HEK293 (cell line): ENCODE data around the gene SYN1.

Experiments
- MYNN ChIP-seq: fragments of 450-650 bp; formaldehyde crosslinking; IDR thresholded peaks from 2 replicates; pipeline ENCODE4 v1.5.1; 2016; ENCODE audit warnings: missing biosample characterization, missing genetic modification characterization, borderline replicate concordance
- MZF1 ChIP-seq: fragments of 450-650 bp; formaldehyde crosslinking; IDR thresholded peaks from 2 replicates; pipeline ENCODE4 v1.5.1; 2017; ENCODE audit warnings: missing biosample characterization, missing genetic modification characterization, borderline replicate concordance
- SP7 ChIP-seq: fragments of 450-650 bp; formaldehyde crosslinking; IDR thresholded peaks from 2 replicates; pipeline ENCODE4 v1.5.1; 2016; ENCODE audit warnings: missing biosample characterization, missing genetic modification characterization
- ZNF324 ChIP-seq: fragments of 450-650 bp; formaldehyde crosslinking; IDR thresholded peaks from 2 replicates; pipeline ENCODE4 v1.5.1; 2016; ENCODE audit warnings: missing biosample characterization, missing genetic modification characterization
- ZNF530 ChIP-seq: fragments of 450-650 bp; formaldehyde crosslinking; IDR thresholded peaks from 2 replicates; pipeline ENCODE4 v1.5.1; 2016; ENCODE audit warnings: low read depth, missing biosample characterization, missing genetic modification characterization
- ZNF561 ChIP-seq: fragments of 450-650 bp; IDR thresholded peaks from 2 replicates; pipeline ENCODE4 v1.5.1; 2018; ENCODE audit warnings: missing biosample characterization, missing genetic modification characterization, borderline replicate concordance
- ZNF768 ChIP-seq: fragments of 450-650 bp; formaldehyde crosslinking; IDR thresholded peaks from 2 replicates; pipeline ENCODE4 v1.5.1; 2018; ENCODE audit warnings: missing biosample characterization, mild to moderate bottlenecking, missing genetic modification characterization
- ZNF776 ChIP-seq: fragments of 450-650 bp; formaldehyde crosslinking; IDR thresholded peaks from 2 replicates; pipeline ENCODE4 v1.5.0; 2017; ENCODE audit warnings: missing biosample characterization, missing genetic modification characterization, borderline replicate concordance
- TF ChIP-seq, protein P1 (sequence below): fragments of 450-650 bp; formaldehyde crosslinking; IDR thresholded peaks from 2 replicates; pipeline ENCODE4 v1.5.1; 2016; ENCODE audit warnings: missing biosample characterization, missing genetic modification characterization
- TF ChIP-seq, protein P2 (sequence below): fragments of 450-650 bp; formaldehyde crosslinking; IDR thresholded peaks from 2 replicates; pipeline ENCODE4 v1.5.1; 2016; ENCODE audit warnings: missing biosample characterization, missing genetic modification characterization

DNA sequence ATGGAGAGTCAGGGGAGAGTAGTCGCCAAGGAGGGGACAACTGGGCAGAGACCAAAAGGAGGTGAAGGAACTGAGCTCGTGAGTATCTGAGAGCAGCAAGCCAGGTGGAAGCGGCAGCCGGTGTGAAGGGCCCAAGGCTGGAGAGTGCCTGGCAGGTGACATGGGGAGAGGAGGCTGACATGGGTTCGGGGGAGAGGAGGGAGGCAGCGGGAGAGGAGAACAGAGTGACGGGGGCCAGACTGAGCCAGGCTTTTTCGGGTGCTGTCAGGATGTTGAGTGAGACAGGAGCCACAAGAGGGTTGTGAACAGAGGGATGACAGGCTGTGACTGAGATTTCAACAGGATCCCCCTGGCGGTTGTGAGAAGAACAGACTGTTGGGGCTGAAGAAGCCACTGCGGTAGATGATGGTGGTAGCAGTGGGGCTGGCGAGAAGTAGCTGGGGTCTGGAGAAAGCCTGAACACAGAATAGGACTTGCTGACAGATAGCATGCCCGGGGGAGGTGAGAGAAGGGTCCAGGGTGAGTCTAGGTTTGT lies 25.0 kb upstream of the SYN1 start:
- TF ChIP-seq, protein P1, sequence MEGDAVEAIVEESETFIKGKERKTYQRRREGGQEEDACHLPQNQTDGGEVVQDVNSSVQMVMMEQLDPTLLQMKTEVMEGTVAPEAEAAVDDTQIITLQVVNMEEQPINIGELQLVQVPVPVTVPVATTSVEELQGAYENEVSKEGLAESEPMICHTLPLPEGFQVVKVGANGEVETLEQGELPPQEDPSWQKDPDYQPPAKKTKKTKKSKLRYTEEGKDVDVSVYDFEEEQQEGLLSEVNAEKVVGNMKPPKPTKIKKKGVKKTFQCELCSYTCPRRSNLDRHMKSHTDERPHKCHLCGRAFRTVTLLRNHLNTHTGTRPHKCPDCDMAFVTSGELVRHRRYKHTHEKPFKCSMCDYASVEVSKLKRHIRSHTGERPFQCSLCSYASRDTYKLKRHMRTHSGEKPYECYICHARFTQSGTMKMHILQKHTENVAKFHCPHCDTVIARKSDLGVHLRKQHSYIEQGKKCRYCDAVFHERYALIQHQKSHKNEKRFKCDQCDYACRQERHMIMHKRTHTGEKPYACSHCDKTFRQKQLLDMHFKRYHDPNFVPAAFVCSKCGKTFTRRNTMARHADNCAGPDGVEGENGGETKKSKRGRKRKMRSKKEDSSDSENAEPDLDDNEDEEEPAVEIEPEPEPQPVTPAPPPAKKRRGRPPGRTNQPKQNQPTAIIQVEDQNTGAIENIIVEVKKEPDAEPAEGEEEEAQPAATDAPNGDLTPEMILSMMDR: 0 out of 2 replicates have a peak, but pooled peaks have one; percentile 18
- TF ChIP-seq MYNN (tag by site-specific recombination) (no peak), MZF1 (tag by site-specific recombination) (no peak), ZNF530 (tag by site-specific recombination) (no peak), ZNF768 (tag by site-specific recombination) (no peak), ZNF561 (tag by site-specific recombination) (no peak), ZNF776 (tag by site-specific recombination) (no peak), SP7 (tag by site-specific recombination) (no peak), ZNF324 (tag by site-specific recombination) (no peak)
- TF ChIP-seq, protein P2, sequence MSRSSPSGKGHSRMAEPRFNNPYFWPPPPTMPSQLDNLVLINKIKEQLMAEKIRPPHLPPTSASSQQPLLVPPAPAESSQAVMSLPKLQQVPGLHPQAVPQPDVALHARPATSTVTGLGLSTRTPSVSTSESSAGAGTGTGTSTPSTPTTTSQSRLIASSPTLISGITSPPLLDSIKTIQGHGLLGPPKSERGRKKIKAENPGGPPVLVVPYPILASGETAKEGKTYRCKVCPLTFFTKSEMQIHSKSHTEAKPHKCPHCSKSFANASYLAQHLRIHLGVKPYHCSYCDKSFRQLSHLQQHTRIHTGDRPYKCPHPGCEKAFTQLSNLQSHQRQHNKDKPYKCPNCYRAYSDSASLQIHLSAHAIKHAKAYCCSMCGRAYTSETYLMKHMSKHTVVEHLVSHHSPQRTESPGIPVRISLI (tag by site-specific recombination): no peak
